SK-N-MC (cell line): ENCODE measurements around the gene PTPN22.

Source experiments
- EZH2 ChIP-seq: fragments of 200-600 bp; sonication (generic); IDR thresholded peaks from one replicate; pipeline ENCODE4 v1.6.1; 2017; ENCODE audit warnings: antibody characterized with exemption
- FOXP2 ChIP-seq: optimal IDR thresholded peaks from 2 replicates; pipeline ENCODE3; 2011; ENCODE audit warnings: mild to moderate bottlenecking, moderate library complexity; ENCODE audit not compliant: insufficient read depth; ENCODE audit errors: extremely low read length, control extremely low read depth
- POLR2AphosphoS5 ChIP-seq: IDR thresholded peaks from 2 replicates; pipeline ENCODE4 v1.6.1; 2012; ENCODE audit warnings: mild to moderate bottlenecking, low read depth, low read length, borderline replicate concordance

DNA sequence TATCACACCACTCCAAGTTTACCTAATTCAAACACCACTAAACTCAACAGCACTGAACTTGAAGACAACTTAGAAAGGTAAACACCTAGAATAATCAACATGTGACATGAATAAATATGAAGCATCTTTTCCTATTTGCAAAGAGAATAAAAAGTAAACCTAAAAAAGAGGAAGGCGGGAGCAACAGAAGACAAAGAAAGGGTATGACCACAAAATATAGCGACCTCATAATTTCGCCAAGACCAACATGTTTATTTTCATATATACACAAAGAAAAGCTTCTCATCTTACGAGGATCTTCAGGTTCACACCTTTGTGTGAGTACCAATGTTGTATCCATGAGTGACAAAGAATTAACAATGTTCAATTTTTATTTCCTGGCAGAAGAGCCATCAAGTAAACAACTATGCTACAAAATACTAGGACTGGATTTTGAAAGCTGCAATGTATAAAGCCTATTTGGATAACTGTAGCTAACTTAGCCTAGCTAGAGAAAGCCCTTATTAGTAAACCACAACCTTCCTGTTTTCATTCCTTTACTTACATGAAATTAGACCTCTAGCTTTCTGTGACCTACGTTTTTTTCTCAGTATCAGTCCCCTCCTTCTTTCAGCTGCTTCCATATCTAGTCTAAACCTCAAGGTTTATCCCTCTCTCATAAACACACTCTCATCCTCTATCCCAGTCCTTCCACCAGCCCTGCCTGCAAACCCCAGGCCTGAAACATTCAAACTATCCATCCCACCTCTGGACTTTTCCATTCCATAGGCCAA is 91.0 kb downstream of the PTPN22 start:
- no peak for TF ChIP-seq EZH2
- no peak for TF ChIP-seq FOXP2
- no peak for TF ChIP-seq POLR2AphosphoS5
